Activated CD4-positive, alpha-beta T cell treated with anti-CD3 and anti-CD28 coated beads, Interleukin-2, amount 10 ng/mL, durations not matched to agents 24 days and 14 days (primary cell): ENCODE results near the gene RANBP6. TPM values are rescaled to one million over a fixed set of nuclear protein-coding genes. Genes with fewer than 3 reads are reported as not detected.
A peak's percentile ranks its signal among the peaks of the same experiment; 100 is the strongest.
"Not testable (repeated sequence)": the region's sequence is repeated elsewhere in the genome, so short reads cannot be mapped to it uniquely, and the experiment has no call there.

Experiments used
- DNase-seq: peaks from one replicate; pipeline ENCODE4 v3.0.0; 2022
- H3K27ac Mint-ChIP-seq: one replicate; pipeline ENCODE4 v1.8.0; 2022; ENCODE audit warnings: mild to moderate bottlenecking, mixed read lengths
- H3K27me3 Mint-ChIP-seq: one replicate; pipeline ENCODE4 v1.8.0; 2022; ENCODE audit warnings: mixed read lengths
- H3K36me3 Mint-ChIP-seq: one replicate; pipeline ENCODE4 v1.8.0; 2022; ENCODE audit warnings: low read depth, mild to moderate bottlenecking, mixed read lengths
- H3K4me1 Mint-ChIP-seq: one replicate; pipeline ENCODE4 v1.8.0; 2021; ENCODE audit warnings: mixed read lengths
- H3K4me3 Mint-ChIP-seq: one replicate; pipeline ENCODE4 v1.8.0; 2022; ENCODE audit warnings: mild to moderate bottlenecking, moderate library complexity, mixed read lengths
- H3K9me3 Mint-ChIP-seq: one replicate; pipeline ENCODE4 v1.8.0; 2021; ENCODE audit warnings: mixed read lengths
- intact Hi-C: fragments of 100-400 bp; cut with micrococcal nuclease; formaldehyde crosslinking; loops from one replicate; pipeline ENCODE4 v1.15.1; 2023
- total RNA-seq: library from RNA; stranded (reverse); gene quantifications from 2 replicates; pipeline ENCODE4 v1.2.3, GENCODE V29; 2022

RANBP6 gene
- 20.5 and 21.3 TPM in 2 replicates for total RNA-seq

GRCh38 chr9:6015278-6016157 is at the start of gene RANBP6:
TSS of gene RANBP6 (minus strand) at chr9:6015624. CDS start at chr9:6015607, 17 bp downstream.
- peaks cover 37% of the 10 kb centered on the region for H3K4me1 Mint-ChIP-seq
- H3K27me3 Mint-ChIP-seq = no peaks in the 10 kb centered on the region
- peak; percentile 97 for DNase-seq
- peak within 1 kb of the TSS; percentile 96 for H3K4me3 Mint-ChIP-seq
- H3K27ac Mint-ChIP-seq = peak within 1 kb of the TSS; percentile 97
- intact Hi-C loops = loop anchor here (1.0 kb wide), 1 partner anchor 8 kb away; no protein-coding TSS in a partner anchor
- no peaks in the 10 kb centered on the region for H3K9me3 Mint-ChIP-seq
- peaks cover 37% of the 10 kb centered on the region for H3K36me3 Mint-ChIP-seq

- DNase-seq = peak; percentile 77
- H3K4me3 Mint-ChIP-seq, intact Hi-C loops, H3K27ac Mint-ChIP-seq, H3K4me1 Mint-ChIP-seq, H3K36me3 Mint-ChIP-seq: not testable (repeated sequence)
- Mint-ChIP-seq H3K9me3 (peaks cover 33% of the 10 kb centered on the region), H3K27me3 (peaks cover 38% of the 10 kb centered on the region)
These were observed 47.7 kb upstream of the RANBP6 start for GRCh38 chr9:6063146-6063545.

- peaks cover 6% of the 10 kb centered on the region for H3K9me3 Mint-ChIP-seq
- H3K27me3 Mint-ChIP-seq = peaks cover 33% of the 10 kb centered on the region
- no peak overlapping the region for H3K4me3 Mint-ChIP-seq
- DNase-seq = no peak
- peaks cover 7% of the 10 kb centered on the region for H3K4me1 Mint-ChIP-seq
- intact Hi-C loops = loop anchor here (1.0 kb wide), 2 partner anchors 251 to 513 kb away; no protein-coding TSS in a partner anchor
- H3K36me3 Mint-ChIP-seq = no peaks in the 10 kb centered on the region
- no peak overlapping the region for H3K27ac Mint-ChIP-seq
These were observed 40.2 kb upstream of the RANBP6 start for GRCh38 chr9:6055666-6056065.

GRCh38 chr9:6055216-6055615 is 39.8 kb upstream of the RANBP6 start:
- no peak overlapping the region for H3K4me3 Mint-ChIP-seq
- no peaks in the 10 kb centered on the region for H3K36me3 Mint-ChIP-seq
- H3K27me3 Mint-ChIP-seq = peaks cover 29% of the 10 kb centered on the region
- peaks cover 6% of the 10 kb centered on the region for H3K9me3 Mint-ChIP-seq
- peaks cover 8% of the 10 kb centered on the region for H3K4me1 Mint-ChIP-seq
- peak; percentile 89 for DNase-seq
- no peak overlapping the region for H3K27ac Mint-ChIP-seq
- intact Hi-C loops = loop anchor here (1.0 kb wide), 2 partner anchors 251 to 513 kb away; no protein-coding TSS in a partner anchor

- DNase-seq = peak; percentile 87
- Mint-ChIP-seq H3K9me3 (peaks cover 6% of the 10 kb centered on the region), H3K27me3 (peaks cover 23% of the 10 kb centered on the region), H3K4me1 (peaks cover 15% of the 10 kb centered on the region), H3K4me3 (no peak overlapping the region), H3K27ac (no peak overlapping the region), H3K36me3 (no peaks in the 10 kb centered on the region)
- intact Hi-C loops = loop anchor here (1.0 to 5.0 kb wide), 4 partner anchors 168 to 514 kb away; no protein-coding TSS in a partner anchor
These were observed 39.1 kb upstream of the RANBP6 start for GRCh38 chr9:6054280-6055099.

- no peak overlapping the region for H3K4me3 Mint-ChIP-seq
- H3K9me3 Mint-ChIP-seq = no peaks in the 10 kb centered on the region
- intact Hi-C loops = loop anchor here (5.0 kb wide), 1 partner anchor 255 kb away; no protein-coding TSS in a partner anchor
- DNase-seq = no peak
- peaks cover 15% of the 10 kb centered on the region for H3K4me1 Mint-ChIP-seq
- no peaks in the 10 kb centered on the region for H3K36me3 Mint-ChIP-seq
- no peak overlapping the region for H3K27ac Mint-ChIP-seq
- peaks cover 12% of the 10 kb centered on the region for H3K27me3 Mint-ChIP-seq
These were observed 37.0 kb upstream of the RANBP6 start for GRCh38 chr9:6052293-6052919.

- no peak overlapping the region for H3K4me3 Mint-ChIP-seq
- DNase-seq = no peak
- peaks cover 15% of the 10 kb centered on the region for H3K4me1 Mint-ChIP-seq
- H3K27me3 Mint-ChIP-seq = peaks cover 13% of the 10 kb centered on the region
- no peak overlapping the region for H3K27ac Mint-ChIP-seq
- H3K9me3 Mint-ChIP-seq = no peaks in the 10 kb centered on the region
- no peaks in the 10 kb centered on the region for H3K36me3 Mint-ChIP-seq
- intact Hi-C loops = loop anchor here (5.0 kb wide), 1 partner anchor 254 kb away; no protein-coding TSS in a partner anchor
These were observed 36.1 kb upstream of the RANBP6 start for GRCh38 chr9:6051511-6051950.

GRCh38 chr9:6049798-6050197 is 34.4 kb upstream of the RANBP6 start:
- peaks cover 13% of the 10 kb centered on the region for H3K27me3 Mint-ChIP-seq
- DNase-seq = peak; percentile 80
- H3K36me3 Mint-ChIP-seq = no peaks in the 10 kb centered on the region
- H3K9me3 Mint-ChIP-seq = no peaks in the 10 kb centered on the region
- no peak overlapping the region for H3K4me3 Mint-ChIP-seq
- peak overlapping the region; percentile 31 for H3K27ac Mint-ChIP-seq
- H3K4me1 Mint-ChIP-seq = peaks cover 15% of the 10 kb centered on the region
- intact Hi-C loops = loop anchor here (1.0 to 5.0 kb wide), 2 partner anchors 163 to 252 kb away; no protein-coding TSS in a partner anchor

GRCh38 chr9:6048039-6048438 is 32.6 kb upstream of the RANBP6 start:
- no peaks in the 10 kb centered on the region for H3K36me3 Mint-ChIP-seq
- intact Hi-C loops = no loop called here
- no peaks in the 10 kb centered on the region for H3K9me3 Mint-ChIP-seq
- no peak overlapping the region for H3K27ac Mint-ChIP-seq
- H3K4me3 Mint-ChIP-seq = no peak overlapping the region
- H3K27me3 Mint-ChIP-seq = peaks cover 10% of the 10 kb centered on the region
- peaks cover 10% of the 10 kb centered on the region for H3K4me1 Mint-ChIP-seq
- DNase-seq = no peak

GRCh38 chr9:6047020-6047419 is 31.6 kb upstream of the RANBP6 start:
- DNase-seq = no peak
- H3K4me1 Mint-ChIP-seq = peaks cover 10% of the 10 kb centered on the region
- H3K27me3 Mint-ChIP-seq = peaks cover 11% of the 10 kb centered on the region
- H3K9me3 Mint-ChIP-seq = no peaks in the 10 kb centered on the region
- no peaks in the 10 kb centered on the region for H3K36me3 Mint-ChIP-seq
- intact Hi-C loops = no loop called here
- H3K4me3 Mint-ChIP-seq = no peak overlapping the region
- H3K27ac Mint-ChIP-seq = no peak overlapping the region

GRCh38 chr9:6045364-6045763 is 29.9 kb upstream of the RANBP6 start:
- H3K27me3 Mint-ChIP-seq = peaks cover 21% of the 10 kb centered on the region

GRCh38 chr9:6040077-6040476 is 24.7 kb upstream of the RANBP6 start:
- Mint-ChIP-seq H3K27ac (no peak overlapping the region), H3K4me1 (no peaks in the 10 kb centered on the region), H3K4me3 (no peak overlapping the region), H3K36me3 (no peaks in the 10 kb centered on the region), H3K9me3 (peaks cover 7% of the 10 kb centered on the region), H3K27me3 (peaks cover 43% of the 10 kb centered on the region)
- DNase-seq = no peak
- intact Hi-C loops = no loop called here

More at GRCh38 chr9:6045364-6045763, 29.9 kb upstream of the RANBP6 start:
- DNase-seq = no peak
- intact Hi-C loops = no loop called here
- H3K4me3 Mint-ChIP-seq = no peak overlapping the region
- H3K27ac Mint-ChIP-seq = no peak overlapping the region
- no peaks in the 10 kb centered on the region for H3K36me3 Mint-ChIP-seq
- H3K4me1 Mint-ChIP-seq = peaks cover 8% of the 10 kb centered on the region
- peaks cover 7% of the 10 kb centered on the region for H3K9me3 Mint-ChIP-seq

- H3K27me3 Mint-ChIP-seq = peaks cover 36% of the 10 kb centered on the region
- H3K9me3 Mint-ChIP-seq = peaks cover 2% of the 10 kb centered on the region
- no peak for DNase-seq
These were observed 21.0 kb upstream of the RANBP6 start for GRCh38 chr9:6036391-6036790.

More at GRCh38 chr9:6036391-6036790, 21.0 kb upstream of the RANBP6 start:
- intact Hi-C loops = no loop called here
- H3K4me3 Mint-ChIP-seq = no peak overlapping the region
- H3K27ac Mint-ChIP-seq = no peak overlapping the region
- H3K36me3 Mint-ChIP-seq = no peaks in the 10 kb centered on the region
- H3K4me1 Mint-ChIP-seq = no peaks in the 10 kb centered on the region
